Heart left ventricle (tissue), 16 donors: ENCODE measurements around the gene SKIC8. TPM values are rescaled to one million over a fixed set of nuclear protein-coding genes. Genes with fewer than 3 reads are reported as not detected.

Experiments
- ATAC-seq, 4 donors: fragments of 200-7000 bp; cut with Tn5 transposase; one replicate each; pipeline ENCODE4 v1.9.1; 2020 to 2022; ENCODE audit warnings: moderate library complexity in 4 of 4, mild to moderate bottlenecking in 3 of 4, moderate number of reproducible peaks in 1 of 4
- DNase-seq, 5 donors: peaks; one replicate each; pipeline ENCODE4 v3.0.0-alpha.2; 2020
- H3K27ac ChIP-seq, 12 donors: fragments of 200-600 bp; sonication (generic) in 4 of 12; one replicate each; pipeline versions ENCODE4 v1.5.0 to v1.8.0; 2016 to 2022; ENCODE audit warnings: mild to moderate bottlenecking in 2 of 12
- H3K27me3 ChIP-seq, 9 donors: fragments of 200-600 bp; sonication (generic) in 2 of 9; one replicate each; pipeline versions ENCODE4 v1.5.1 to v1.8.0; 2016 to 2022; ENCODE audit warnings: mild to moderate bottlenecking in 3 of 9
- H3K36me3 ChIP-seq, 9 donors: fragments of 200-600 bp; sonication (generic) in 2 of 9; one replicate each; pipeline versions ENCODE4 v1.5.0 to v1.8.0; 2018 to 2022; ENCODE audit warnings: mild to moderate bottlenecking in 2 of 9
- H3K4me1 ChIP-seq, 12 donors: fragments of 200-600 bp; sonication (generic) in 4 of 12; one replicate each; pipeline versions ENCODE4 v1.5.0 to v1.8.0; 2016 to 2022; ENCODE audit warnings: mild to moderate bottlenecking in 3 of 12
- H3K4me3 ChIP-seq, 12 donors: fragments of 200-600 bp; sonication (generic) in 4 of 12; one replicate each; pipeline versions ENCODE4 v1.5.0 to v1.8.0; 2017 to 2022; ENCODE audit warnings: mild to moderate bottlenecking in 9 of 12, moderate library complexity in 4 of 12
- H3K9me3 ChIP-seq, 12 donors: fragments of 200-600 bp; sonication (generic) in 4 of 12; one replicate each; pipeline versions ENCODE4 v1.5.0 to v1.8.0; 2016 to 2022; ENCODE audit warnings: mild to moderate bottlenecking in 1 of 12
- POLR2A ChIP-seq, 2 donors: fragments of 450-650 bp; IDR thresholded peaks; one replicate each; pipeline ENCODE4 v1.6.1; 2017; ENCODE audit warnings: antibody characterized with exemption in 2 of 2, mild to moderate bottlenecking in 2 of 2, moderate library complexity in 2 of 2
- WGBS, 4 donors: extraction: QIAGEN DNeasy Blood & Tissue Kit in 2 of 4; methylation state at CpG; one replicate each; pipeline versions ENCODE4 v1.1.5 to v1.1.7; 2013 to 2018; 5-methylcytosine and 5-hydroxymethylcytosine counted together
- intact Hi-C, 10 donors: fragments of 100-400 bp; cut with DNase I; formaldehyde crosslinking; loops; one replicate each; pipeline versions ENCODE4 v1.11.1 to v1.14.2; 2022
- polyA plus RNA-seq, 2 donors: library from polyadenylated mRNA; stranded (reverse); fragments of 200-250 nt; gene quantifications; one replicate each; pipeline ENCODE4 v1.2.3, GENCODE V29; 2013
- total RNA-seq, 9 donors: library from RNA; depleted of rRNA in 2 of 9; stranded (reverse); fragments of >200 nt in 2 of 9; fragmentation: NEBNext Ultra II Directional in 3 of 9; extraction: Animal tissue kit (Norgen Biotek cat#: 25700) in 3 of 9; gene quantifications; one replicate each; pipeline versions ENCODE4 v1.1.0 to v1.2.4, GENCODE V29; 2016 to 2023
- TF ChIP-seq, protein P1 (sequence below), 12 donors: fragments of 200-600 bp; sonication (generic) in 4 of 12; IDR thresholded peaks; one replicate each; pipeline versions ENCODE4 v1.5.0 to v1.8.0; 2018 to 2022; ENCODE audit warnings: antibody characterized with exemption in 12 of 12, mild to moderate bottlenecking in 5 of 12
- donor health status: ischemic (EF 13 %, LVEDD 7.1; RV severe dilation, severe dysfunction).
- donor health status: healthy with polysubstance abuse.
- donor health status: DM: no; HTN: yes; CAD: no.
- donor health status: DM: no; HTN: no; CAD: no.
- donor health status: ischemic (EF 25% LVEDD 6.9; RV normal size, moderate dysfunction).
- donor health status: ischemic (EF 25% LVEDD 5.7; RV mildly dilated, moderate dysfunction).
- donor health status: healthy.
- donor health status: DM: yes; HTN: yes; CAD: no.
- donor health status: ischemic (EF 35%, LVEDD 5.7; RV mildly dilated, moderate dysfunction).
- donor health status: nonischemic (EF 11% LVEDD 7.7; RV severe dilation, severe dysfunction).
- donor health status: DM: yes; HTN: yes; CAD: no.
- donor health status: PGD.
- donor health status: ischemic (EF 29% LVEDD 5.4; RV normal size, mild dysfunction).
- donor health status: nonischemic (EF 23%, LVEDD 6.1; RV moderate dilation, normal function).

Gene SKIC8
- total and polyA plus RNA-seq, 11 donors, result 20.8 to 50.2 (median 28.2) TPM

DNA sequence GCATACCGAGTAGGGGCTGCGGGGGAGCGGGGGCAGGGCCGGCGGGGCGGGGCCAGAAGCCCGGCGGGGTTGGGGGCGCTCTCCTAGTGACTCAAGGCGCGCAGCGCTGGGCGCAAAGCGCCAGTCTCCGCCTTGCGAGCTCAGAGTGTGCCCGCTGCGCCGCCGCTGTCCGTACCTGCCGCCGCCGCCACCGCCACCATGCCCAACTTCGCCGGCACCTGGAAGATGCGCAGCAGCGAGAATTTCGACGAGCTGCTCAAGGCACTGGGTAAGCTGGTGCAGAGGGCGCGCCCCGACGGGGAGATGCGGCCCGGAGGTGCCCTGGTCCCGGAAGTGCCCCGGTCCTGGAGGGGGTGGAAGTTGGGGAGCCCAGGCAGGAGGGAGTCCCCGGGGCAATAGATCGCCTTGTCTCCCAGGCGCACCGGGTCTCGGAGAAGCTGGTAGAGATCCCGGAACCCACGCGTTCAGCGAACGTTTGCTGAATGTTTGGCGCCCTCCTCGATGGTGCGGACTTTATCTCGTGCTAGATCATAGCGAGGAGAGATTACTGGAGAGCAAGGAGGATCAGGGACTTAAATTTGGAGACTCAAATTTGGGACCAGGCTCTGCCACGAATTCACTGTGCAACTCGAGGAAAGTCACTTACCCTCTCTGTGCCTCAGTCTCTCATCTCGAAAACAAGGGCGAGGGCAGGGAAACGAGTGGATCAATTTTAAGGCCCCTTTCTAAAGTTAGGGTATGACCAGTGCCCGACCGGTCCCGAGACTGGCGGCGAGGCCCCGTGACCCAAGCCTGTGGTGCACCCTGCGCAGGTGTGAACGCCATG lies 41.0 kb upstream of the SKIC8 start, which contains the start of gene CRABP1:
Gene CRABP1 (plus strand): TSS at position 123 of the 826 bp plus-strand sequence. CDS start 76 bp downstream, at position 199.
- WGBS, 4 donors, result 2 to 7% (median 3%) methylated on average over 40 to 67 of the region's 67 CpGs
- intact Hi-C loops, result no loop called here
- H3K36me3 ChIP-seq, result no peaks in the 10 kb centered on the region
- peak within 1 kb of the TSS in 3 of 12 donors; percentile 2 to 21 (median 9) for H3K4me3 ChIP-seq
- H3K27ac ChIP-seq, result no peak within 1 kb of the TSS
- H3K4me1 ChIP-seq, result peaks cover 0 to 19% (median 4%) of the 10 kb centered on the region in 12 donors
- peaks cover 5 to 70% (median 41%) of the 10 kb centered on the region in 9 donors for H3K27me3 ChIP-seq
- no peak for TF ChIP-seq POLR2A (IDR thresholded peaks at IDR 0.05)
- TF ChIP-seq, protein P1, sequence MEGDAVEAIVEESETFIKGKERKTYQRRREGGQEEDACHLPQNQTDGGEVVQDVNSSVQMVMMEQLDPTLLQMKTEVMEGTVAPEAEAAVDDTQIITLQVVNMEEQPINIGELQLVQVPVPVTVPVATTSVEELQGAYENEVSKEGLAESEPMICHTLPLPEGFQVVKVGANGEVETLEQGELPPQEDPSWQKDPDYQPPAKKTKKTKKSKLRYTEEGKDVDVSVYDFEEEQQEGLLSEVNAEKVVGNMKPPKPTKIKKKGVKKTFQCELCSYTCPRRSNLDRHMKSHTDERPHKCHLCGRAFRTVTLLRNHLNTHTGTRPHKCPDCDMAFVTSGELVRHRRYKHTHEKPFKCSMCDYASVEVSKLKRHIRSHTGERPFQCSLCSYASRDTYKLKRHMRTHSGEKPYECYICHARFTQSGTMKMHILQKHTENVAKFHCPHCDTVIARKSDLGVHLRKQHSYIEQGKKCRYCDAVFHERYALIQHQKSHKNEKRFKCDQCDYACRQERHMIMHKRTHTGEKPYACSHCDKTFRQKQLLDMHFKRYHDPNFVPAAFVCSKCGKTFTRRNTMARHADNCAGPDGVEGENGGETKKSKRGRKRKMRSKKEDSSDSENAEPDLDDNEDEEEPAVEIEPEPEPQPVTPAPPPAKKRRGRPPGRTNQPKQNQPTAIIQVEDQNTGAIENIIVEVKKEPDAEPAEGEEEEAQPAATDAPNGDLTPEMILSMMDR (IDR thresholded peaks at IDR 0.05), result no peak
- DNase-seq (no peak), ATAC-seq (no peak)
- H3K9me3 ChIP-seq, result no peaks in the 10 kb centered on the region

DNA sequence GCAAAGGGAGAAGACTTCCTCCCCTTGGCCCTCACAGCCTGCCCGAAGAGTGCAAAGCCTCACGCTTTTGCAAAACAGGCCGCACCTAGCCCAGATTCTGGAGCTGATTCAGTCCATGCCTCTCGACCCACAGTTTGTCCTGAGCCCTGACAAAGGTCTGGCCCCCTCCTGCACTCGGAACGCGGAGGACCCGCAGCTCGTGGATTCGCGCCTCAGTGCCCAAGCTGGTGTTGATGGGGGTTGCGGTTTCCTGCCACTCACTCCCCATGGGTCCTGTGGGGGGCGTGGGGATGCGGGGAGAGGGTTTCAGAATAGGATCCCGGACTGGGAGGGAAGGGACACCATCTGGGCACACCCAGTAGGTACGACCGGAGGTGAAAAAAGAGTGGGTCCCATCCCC lies 40.1 kb upstream of the SKIC8 start:
- intact Hi-C loops, result loop anchor here in 2 of 10 donors (10.0 kb wide), 2 partner anchors 65 kb away; no protein-coding TSS in a partner anchor
- Histone ChIP-seq H3K9me3 (no peaks in the 10 kb centered on the region), H3K27ac (no peak overlapping the region), H3K4me3 (no peak overlapping the region), H3K36me3 (no peaks in the 10 kb centered on the region), H3K27me3 (peaks cover 5 to 73% (median 41%) of the 10 kb centered on the region in 9 donors), H3K4me1 (peaks cover 0 to 19% (median 4%) of the 10 kb centered on the region in 12 donors)
- DNase-seq (no peak), ATAC-seq (no peak)
- 29 to 37% (median 33%) methylated on average over 16 to 17 of the region's 17 CpGs for WGBS, 4 donors
- TF ChIP-seq, protein P1 (IDR thresholded peaks at IDR 0.05), result no peak
- TF ChIP-seq POLR2A (IDR thresholded peaks at IDR 0.05), result no peak

DNA sequence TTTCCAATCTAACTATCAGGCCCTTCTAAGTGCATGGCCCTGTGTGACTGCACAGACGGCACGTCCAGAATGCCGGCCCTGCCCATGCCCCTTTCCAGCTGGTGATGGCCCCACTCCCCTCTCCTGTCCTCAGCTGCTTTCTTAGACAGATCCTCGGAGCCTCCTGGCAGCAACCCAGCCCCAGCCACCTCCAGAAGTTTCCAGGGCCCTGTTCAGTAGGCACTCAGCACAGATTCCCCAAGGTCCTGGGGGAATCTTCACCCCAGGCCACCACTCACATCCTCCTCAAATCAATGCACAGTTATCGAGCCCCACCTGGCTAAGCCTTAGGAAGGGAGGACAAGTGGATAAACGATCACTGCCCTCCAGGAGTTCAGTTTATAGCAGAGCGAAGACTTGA lies 39.4 kb upstream of the SKIC8 start:
- H3K27me3 ChIP-seq, result peaks cover 5 to 73% (median 41%) of the 10 kb centered on the region in 9 donors

More for the DNA sequence above, 39.4 kb upstream of the SKIC8 start:
- no peak for TF ChIP-seq POLR2A (IDR thresholded peaks at IDR 0.05)
- TF ChIP-seq, protein P1 (IDR thresholded peaks at IDR 0.05), result no peak
- H3K27ac ChIP-seq, result no peak overlapping the region
- H3K36me3 ChIP-seq, result no peaks in the 10 kb centered on the region
- WGBS, 4 donors, result 72 to 83% (median 77%) methylated on average over 7 of the region's 7 CpGs
- ATAC-seq (no peak), DNase-seq (no peak)
- H3K4me1 ChIP-seq, result peaks cover 0 to 19% (median 4%) of the 10 kb centered on the region in 12 donors
- intact Hi-C loops, result loop anchor here in 2 of 10 donors (10.0 kb wide), 2 partner anchors 64 to 66 kb away; no protein-coding TSS in a partner anchor
- no peak overlapping the region for H3K4me3 ChIP-seq
- H3K9me3 ChIP-seq, result no peaks in the 10 kb centered on the region
